Uterus (tissue), 2 donors: ENCODE data around the gene NRTN.

Experiments used
- CTCF ChIP-seq, 4 experiments: fragments of 200-600 bp in 2 of 4; fragments of 450-650 bp in 2 of 4; sonication (generic) in 2 of 4; IDR thresholded peaks; one replicate each; pipeline ENCODE4 v1.5.1; 2016 to 2019; ENCODE audit warnings: antibody characterized with exemption in 4 of 4, mild to moderate bottlenecking in 2 of 4, moderate library complexity in 1 of 4
- POLR2A ChIP-seq, 2 donors: fragments of 450-650 bp; IDR thresholded peaks; one replicate each; pipeline ENCODE4 v1.6.1; 2016; ENCODE audit warnings: antibody characterized with exemption in 2 of 2, mild to moderate bottlenecking in 1 of 2, moderate library complexity in 1 of 2

GRCh38 chr19:5806133-5806489 lies 1.2 kb downstream of the NRTN start:
- TF ChIP-seq POLR2A (IDR thresholded peaks at IDR 0.05) = no peak
- no peak for TF ChIP-seq CTCF (IDR thresholded peaks at IDR 0.05)
